Measurements from ENCODE around the gene FAAP20.

- TF ChIP-seq ZBTB11 (CRISPR knock-in tag; IDR thresholded peaks at IDR 0.05) (no peak), ZNF280A (IDR thresholded peaks at IDR 0.05; ENCODE audit: low read depth, partially characterized antibody) (no peak), RAD21 (CRISPR knock-in tag; conservative IDR thresholded peaks at IDR 0.05 in 1 of 2, IDR thresholded peaks at IDR 0.05 in 1 of 2) (no peak), CBFB (CRISPR knock-in tag; IDR thresholded peaks at IDR 0.05) (no peak), EHMT2 (IDR thresholded peaks at IDR 0.05) (no peak), ELF4 (CRISPR knock-in tag; IDR thresholded peaks at IDR 0.05) (no peak)
These were observed 32.2 kb upstream of the FAAP20 start for GRCh38 chr1:2226525-2227345.
